ENCODE data around the gene CBARP.

The CBARP gene

GRCh38 chr19:1229924-1230782 lies 7.7 kb downstream of the CBARP start:
- in situ Hi-C loops (cut with HindIII; ENCODE audit: low sequenced_read_pairs) = no loop called here

- in situ Hi-C loops (cut with HindIII; ENCODE audit: low sequenced_read_pairs) = no loop called here
These were observed 8.5 kb downstream of the CBARP start for GRCh38 chr19:1229056-1229923.

- in situ Hi-C loops (cut with HindIII; ENCODE audit: low sequenced_read_pairs) = no loop called here
These were observed 9.4 kb downstream of the CBARP start for GRCh38 chr19:1228161-1228957.

GRCh38 chr19:1227304-1228054 lies 10.3 kb downstream of the CBARP start:
- in situ Hi-C loops (cut with HindIII; ENCODE audit: low sequenced_read_pairs) = no loop called here

GRCh38 chr19:1226522-1227303 lies 11.1 kb downstream of the CBARP start:
- in situ Hi-C loops (cut with HindIII; ENCODE audit: low sequenced_read_pairs) = no loop called here

- in situ Hi-C loops (cut with HindIII; ENCODE audit: low sequenced_read_pairs) = no loop called here
These were observed 11.6 kb downstream of the CBARP start for GRCh38 chr19:1226227-1226518.

GRCh38 chr19:1225440-1226226 lies 12.2 kb downstream of the CBARP start:
- in situ Hi-C loops (cut with HindIII; ENCODE audit: low sequenced_read_pairs) = no loop called here

- in situ Hi-C loops (cut with HindIII; ENCODE audit: low sequenced_read_pairs) = no loop called here
These were observed 13.0 kb downstream of the CBARP start for GRCh38 chr19:1224847-1225246.

- in situ Hi-C loops (cut with HindIII; ENCODE audit: low sequenced_read_pairs) = no loop called here
These were observed 13.6 kb downstream of the CBARP start for GRCh38 chr19:1224047-1224825.

- in situ Hi-C loops (cut with HindIII; ENCODE audit: low sequenced_read_pairs) = no loop called here
These were observed 14.6 kb downstream of the CBARP start for GRCh38 chr19:1223018-1223855.

GRCh38 chr19:1222394-1222793 lies 15.4 kb downstream of the CBARP start:
- in situ Hi-C loops (cut with HindIII; ENCODE audit: low sequenced_read_pairs) = no loop called here

- in situ Hi-C loops (cut with HindIII; ENCODE audit: low sequenced_read_pairs) = no loop called here
These were observed 15.9 kb downstream of the CBARP start for GRCh38 chr19:1221904-1222255.

- in situ Hi-C loops (cut with HindIII; ENCODE audit: low sequenced_read_pairs) = no loop called here
These were observed 16.6 kb downstream of the CBARP start for GRCh38 chr19:1220976-1221903.

GRCh38 chr19:1220477-1220930 lies 17.3 kb downstream of the CBARP start:
- in situ Hi-C loops (cut with HindIII; ENCODE audit: low sequenced_read_pairs) = no loop called here

- in situ Hi-C loops (cut with HindIII; ENCODE audit: low sequenced_read_pairs) = no loop called here
These were observed 17.9 kb downstream of the CBARP start for GRCh38 chr19:1219786-1220476.
